Sigmoid colon (tissue), 7 donors: ENCODE results near the gene SUSD4. TPM values are rescaled to one million over a fixed set of nuclear protein-coding genes. Genes with fewer than 3 reads are reported as not detected.

Experiments
- DNase-seq: peaks from one replicate; pipeline ENCODE4 v3.0.0-alpha.2; 2019
- H3K27ac ChIP-seq, 4 donors: fragments of 200-600 bp; sonication (generic); one replicate each; pipeline ENCODE4 v1.5.1; 2016 to 2019; ENCODE audit warnings: mild to moderate bottlenecking in 1 of 4
- H3K27me3 ChIP-seq, 3 donors: fragments of 200-600 bp; sonication (generic); one replicate each; pipeline ENCODE4 v1.5.1; 2019; ENCODE audit warnings: mild to moderate bottlenecking in 1 of 3
- H3K36me3 ChIP-seq, 4 donors: fragments of 200-600 bp; sonication (generic); one replicate each; pipeline ENCODE4 v1.5.1; 2016 to 2019
- H3K4me1 ChIP-seq, 4 donors: fragments of 200-600 bp; sonication (generic); one replicate each; pipeline ENCODE4 v1.5.1; 2017 to 2019
- H3K4me3 ChIP-seq, 4 donors: fragments of 200-600 bp; sonication (generic); one replicate each; pipeline ENCODE4 v1.5.1; 2017 to 2019; ENCODE audit warnings: mild to moderate bottlenecking in 2 of 4, moderate library complexity in 1 of 4
- H3K9me3 ChIP-seq, 4 donors: fragments of 200-600 bp in 3 of 4; sonication (generic) in 3 of 4; one replicate each; pipeline versions ENCODE4 v1.5.1 to v1.6.1; 2013 to 2019
- EP300 ChIP-seq, 4 donors: sonication (generic); formaldehyde crosslinking; IDR thresholded peaks; one replicate each; pipeline ENCODE4 v1.6.1; 2017; ENCODE audit warnings: antibody characterized with exemption in 4 of 4
- POLR2A ChIP-seq, 2 donors: fragments of 450-650 bp; IDR thresholded peaks; one replicate each; pipeline ENCODE4 v1.6.1; 2016; ENCODE audit warnings: antibody characterized with exemption in 2 of 2, mild to moderate bottlenecking in 2 of 2, moderate library complexity in 2 of 2
- POLR2AphosphoS5 ChIP-seq, 4 donors: sonication (generic); formaldehyde crosslinking; IDR thresholded peaks; one replicate each; pipeline ENCODE4 v1.6.1; 2017; ENCODE audit warnings: antibody characterized with exemption in 4 of 4
- WGBS, 2 donors: extraction: QIAGEN DNeasy Blood & Tissue Kit; methylation state at CpG; one replicate each; pipeline ENCODE4 v1.1.7; 2013; 5-methylcytosine and 5-hydroxymethylcytosine counted together
- intact Hi-C: fragments of 100-400 bp; cut with DNase I; formaldehyde crosslinking; loops from one replicate; pipeline ENCODE4 v1.15.1; 2023
- polyA plus RNA-seq, 3 donors: library from polyadenylated mRNA; stranded (reverse); fragments of 200-250 nt; gene quantifications; one replicate each; pipeline ENCODE4 v1.2.3, GENCODE V29; 2013
- total RNA-seq, 4 donors: library from RNA; depleted of rRNA; stranded (reverse); fragments of >200 nt; gene quantifications; one replicate each; pipeline ENCODE4 v1.1.0, GENCODE V29; 2016
- TF ChIP-seq, protein P1 (sequence below), 4 experiments: fragments of 450-650 bp in 3 of 4; fragments of 200-600 bp in 1 of 4; IDR thresholded peaks; one replicate each; pipeline ENCODE4 v1.5.1; 2016 to 2019; ENCODE audit warnings: antibody characterized with exemption in 4 of 4, mild to moderate bottlenecking in 3 of 4, moderate library complexity in 2 of 4
- donor health status: healthy with polysubstance abuse.
- donor health status: Bipolar disorder and iron deficiency.
- donor health status: healthy.

The SUSD4 gene
- total and polyA plus RNA-seq, 7 donors: 0.57 to 3.9 (median 0.82) TPM; not detected in 1

GRCh38 chr1:223349241-223349640, 14.7 kb downstream of the SUSD4 start:
- no peak for TF ChIP-seq POLR2A (IDR thresholded peaks at IDR 0.05)
- no peak for TF ChIP-seq EP300 (IDR thresholded peaks at IDR 0.05)
- TF ChIP-seq, protein P1, sequence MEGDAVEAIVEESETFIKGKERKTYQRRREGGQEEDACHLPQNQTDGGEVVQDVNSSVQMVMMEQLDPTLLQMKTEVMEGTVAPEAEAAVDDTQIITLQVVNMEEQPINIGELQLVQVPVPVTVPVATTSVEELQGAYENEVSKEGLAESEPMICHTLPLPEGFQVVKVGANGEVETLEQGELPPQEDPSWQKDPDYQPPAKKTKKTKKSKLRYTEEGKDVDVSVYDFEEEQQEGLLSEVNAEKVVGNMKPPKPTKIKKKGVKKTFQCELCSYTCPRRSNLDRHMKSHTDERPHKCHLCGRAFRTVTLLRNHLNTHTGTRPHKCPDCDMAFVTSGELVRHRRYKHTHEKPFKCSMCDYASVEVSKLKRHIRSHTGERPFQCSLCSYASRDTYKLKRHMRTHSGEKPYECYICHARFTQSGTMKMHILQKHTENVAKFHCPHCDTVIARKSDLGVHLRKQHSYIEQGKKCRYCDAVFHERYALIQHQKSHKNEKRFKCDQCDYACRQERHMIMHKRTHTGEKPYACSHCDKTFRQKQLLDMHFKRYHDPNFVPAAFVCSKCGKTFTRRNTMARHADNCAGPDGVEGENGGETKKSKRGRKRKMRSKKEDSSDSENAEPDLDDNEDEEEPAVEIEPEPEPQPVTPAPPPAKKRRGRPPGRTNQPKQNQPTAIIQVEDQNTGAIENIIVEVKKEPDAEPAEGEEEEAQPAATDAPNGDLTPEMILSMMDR (IDR thresholded peaks at IDR 0.05): no peak
- no peak for TF ChIP-seq POLR2AphosphoS5 (IDR thresholded peaks at IDR 0.05)
- intact Hi-C loops: no loop called here
- Histone ChIP-seq H3K4me3 (no peak overlapping the region), H3K9me3 (no peaks in the 10 kb centered on the region), H3K36me3 (no peaks in the 10 kb centered on the region), H3K27me3 (no peaks in the 10 kb centered on the region), H3K27ac (no peak overlapping the region), H3K4me1 (no peaks in the 10 kb centered on the region)
- no peak for DNase-seq
- WGBS, 2 donors: 94 to 96% methylated on average over 3 of the region's 3 CpGs

- Histone ChIP-seq H3K9me3 (no peaks in the 10 kb centered on the region), H3K4me1 (no peaks in the 10 kb centered on the region), H3K36me3 (no peaks in the 10 kb centered on the region), H3K4me3 (no peak overlapping the region), H3K27ac (no peak overlapping the region), H3K27me3 (no peaks in the 10 kb centered on the region)
- TF ChIP-seq EP300 (IDR thresholded peaks at IDR 0.05) (no peak), POLR2A (IDR thresholded peaks at IDR 0.05) (no peak), POLR2AphosphoS5 (IDR thresholded peaks at IDR 0.05) (no peak)
- TF ChIP-seq, protein P1 (IDR thresholded peaks at IDR 0.05): no peak
- 88 to 95% methylated on average over 2 of the region's 2 CpGs for WGBS, 2 donors
- intact Hi-C loops: no loop called here
- no peak for DNase-seq
Measured at GRCh38 chr1:223348439-223348838, 15.5 kb downstream of the SUSD4 start.

GRCh38 chr1:223347583-223347982, 16.4 kb downstream of the SUSD4 start:
- intact Hi-C loops: no loop called here
- DNase-seq: no peak
- Histone ChIP-seq H3K36me3 (no peaks in the 10 kb centered on the region), H3K27ac (no peak overlapping the region), H3K27me3 (no peaks in the 10 kb centered on the region), H3K4me1 (no peaks in the 10 kb centered on the region), H3K9me3 (no peaks in the 10 kb centered on the region), H3K4me3 (no peak overlapping the region)
- TF ChIP-seq POLR2AphosphoS5 (IDR thresholded peaks at IDR 0.05) (no peak), EP300 (IDR thresholded peaks at IDR 0.05) (no peak), POLR2A (IDR thresholded peaks at IDR 0.05) (no peak)
- TF ChIP-seq, protein P1 (IDR thresholded peaks at IDR 0.05): no peak
- 70 to 85% methylated on average over 4 of the region's 4 CpGs for WGBS, 2 donors

DNA sequence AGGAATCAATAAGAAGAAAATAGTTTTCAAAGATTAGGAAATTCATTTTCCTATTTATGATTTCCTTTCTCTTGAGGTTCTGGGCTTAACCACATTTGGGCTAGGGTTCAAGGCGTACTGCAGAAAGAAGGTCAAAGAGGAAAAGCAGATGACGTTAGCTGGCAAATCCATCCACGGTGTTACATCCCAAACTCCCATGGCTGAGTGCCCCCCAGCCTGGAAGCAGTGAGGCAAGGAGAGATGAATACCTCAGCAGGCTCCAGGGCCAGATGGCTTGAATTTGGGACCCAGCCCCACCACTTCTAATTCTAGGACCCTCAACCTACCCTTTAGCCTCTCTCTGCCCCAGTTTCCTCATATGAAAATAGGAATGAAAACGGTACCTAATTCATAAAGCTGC, 17.7 kb downstream of the SUSD4 start:
- H3K4me1 ChIP-seq: peaks cover 0 to 2% (median 0%) of the 10 kb centered on the region in 4 donors
- H3K9me3 ChIP-seq: no peaks in the 10 kb centered on the region

More for the DNA sequence above, 17.7 kb downstream of the SUSD4 start:
- WGBS, 2 donors: 94% methylated on average over 4 of the region's 4 CpGs
- intact Hi-C loops: no loop called here
- no peak for TF ChIP-seq POLR2AphosphoS5 (IDR thresholded peaks at IDR 0.05)
- TF ChIP-seq POLR2A (IDR thresholded peaks at IDR 0.05): no peak
- TF ChIP-seq, protein P1 (IDR thresholded peaks at IDR 0.05): no peak
- TF ChIP-seq EP300 (IDR thresholded peaks at IDR 0.05): no peak
- Histone ChIP-seq H3K4me3 (no peak overlapping the region), H3K27ac (no peak overlapping the region), H3K27me3 (no peaks in the 10 kb centered on the region), H3K36me3 (no peaks in the 10 kb centered on the region)
- no peak for DNase-seq
